H9 (cell line): ENCODE measurements around the gene LEKR1. TPM values are rescaled to one million over a fixed set of nuclear protein-coding genes. Genes with fewer than 3 reads are reported as not detected.

Experiments used
- DNase-seq: peaks from one replicate; pipeline ENCODE4 v3.0.0-alpha.2; 2017
- H2AFZ ChIP-seq: one replicate; pipeline ENCODE4 v1.6.1; 2013; ENCODE audit warnings: mild to moderate bottlenecking, low read length, control low read depth, moderate library complexity
- H2AK5ac ChIP-seq: 2 replicates; pipeline ENCODE4 v1.6.1; 2013; ENCODE audit warnings: low read length, control low read depth, mixed read lengths; ENCODE audit not compliant: insufficient read length
- H2BK120ac ChIP-seq: one replicate; pipeline ENCODE4 v1.6.1; 2013; ENCODE audit warnings: low read depth, mild to moderate bottlenecking, low read length, control low read depth, inconsistent platforms; ENCODE audit not compliant: poor library complexity, severe bottlenecking
- H2BK12ac ChIP-seq: 2 replicates; pipeline ENCODE4 v1.6.1; 2013; ENCODE audit warnings: low read length, control low read depth, mixed read lengths, low read depth; ENCODE audit not compliant: insufficient read length
- H2BK15ac ChIP-seq: 2 replicates; pipeline ENCODE4 v1.6.1; 2013; ENCODE audit warnings: low read depth, low read length, control low read depth
- H2BK20ac ChIP-seq: one replicate; pipeline ENCODE4 v1.6.1; 2013; ENCODE audit warnings: low read depth, mild to moderate bottlenecking, low read length, control low read depth, inconsistent platforms; ENCODE audit not compliant: poor library complexity, severe bottlenecking
- H2BK5ac ChIP-seq: 2 replicates; pipeline ENCODE4 v1.6.1; 2013; ENCODE audit warnings: low read length, control low read depth, mixed read lengths; ENCODE audit not compliant: insufficient read length
- H3K14ac ChIP-seq: 2 replicates; pipeline ENCODE4 v1.6.1; 2013; ENCODE audit warnings: low read length, control low read depth; ENCODE audit not compliant: insufficient read depth
- H3K18ac ChIP-seq: 2 replicates; pipeline ENCODE4 v1.6.1; 2013; ENCODE audit warnings: low read depth, mild to moderate bottlenecking, mixed read lengths, low read length, control low read depth; ENCODE audit not compliant: insufficient read length
- H3K23ac ChIP-seq: 2 replicates; pipeline ENCODE4 v1.6.1; 2013; ENCODE audit warnings: low read length, control low read depth, mixed read lengths, low read depth; ENCODE audit not compliant: insufficient read length
- H3K23me2 ChIP-seq: 2 replicates; pipeline ENCODE4 v1.6.1; 2013; ENCODE audit warnings: low read depth, mild to moderate bottlenecking, mixed read lengths, low read length, control low read depth; ENCODE audit not compliant: insufficient read length, poor library complexity, severe bottlenecking
- H3K27ac ChIP-seq: 2 replicates; pipeline ENCODE4 v1.5.1; 2013; ENCODE audit warnings: low read length, control low read depth, mixed read lengths, low read depth; ENCODE audit not compliant: insufficient read length
- H3K27me3 ChIP-seq: 2 replicates; pipeline ENCODE4 v1.6.1; 2013; ENCODE audit warnings: low read length, control low read depth, inconsistent platforms; ENCODE audit not compliant: insufficient read depth
- H3K4ac ChIP-seq: 2 replicates; pipeline ENCODE4 v1.6.1; 2013; ENCODE audit warnings: low read depth, mild to moderate bottlenecking, control low read depth, inconsistent platforms, low read length, moderate library complexity
- H3K4me1 ChIP-seq: 2 replicates; pipeline ENCODE4 v1.6.1; 2013; ENCODE audit warnings: low read length, control low read depth, inconsistent platforms; ENCODE audit not compliant: insufficient read depth
- H3K4me2 ChIP-seq: 2 replicates; pipeline ENCODE4 v1.6.1; 2013; ENCODE audit warnings: low read length, control low read depth, mixed read lengths; ENCODE audit not compliant: insufficient read length, insufficient read depth
- H3K56ac ChIP-seq: 2 replicates; pipeline ENCODE4 v1.6.1; 2013; ENCODE audit warnings: low read depth, mild to moderate bottlenecking, mixed read lengths, low read length, control low read depth; ENCODE audit not compliant: insufficient read length
- H3K79me1 ChIP-seq: 2 replicates; pipeline ENCODE4 v1.6.1; 2013; ENCODE audit warnings: low read depth, mild to moderate bottlenecking, moderate library complexity, low read length, control low read depth, inconsistent platforms; ENCODE audit not compliant: insufficient read depth, poor library complexity, severe bottlenecking
- H3K79me2 ChIP-seq: 2 replicates; pipeline ENCODE4 v1.6.1; 2013; ENCODE audit warnings: low read length, control low read depth, inconsistent platforms; ENCODE audit not compliant: insufficient read depth
- H3K9ac ChIP-seq: 2 replicates; pipeline ENCODE4 v1.6.1; 2013; ENCODE audit warnings: low read length, control low read depth, mixed read lengths; ENCODE audit not compliant: insufficient read length; ENCODE audit errors: extremely low read depth
- H3K9me3 ChIP-seq: one replicate; pipeline ENCODE4 v1.6.1; 2013; ENCODE audit warnings: low read depth, low read length, inconsistent platforms; ENCODE audit not compliant: control insufficient read depth
- H3T11ph ChIP-seq: one replicate; pipeline ENCODE4 v1.6.1; 2013; ENCODE audit warnings: mild to moderate bottlenecking, low read length, control low read depth, inconsistent platforms
- H4K20me1 ChIP-seq: one replicate; pipeline ENCODE4 v1.6.1; 2013; ENCODE audit not compliant: control insufficient read depth, insufficient read length, insufficient read depth
- H4K5ac ChIP-seq: 2 replicates; pipeline ENCODE4 v1.6.1; 2013; ENCODE audit warnings: low read depth, mild to moderate bottlenecking, mixed read lengths, low read length, control low read depth; ENCODE audit not compliant: insufficient read length
- H4K8ac ChIP-seq: replicated peaks from 2 replicates; pipeline ENCODE4 v1.6.1; 2013; ENCODE audit warnings: low read length, control low read depth, mixed read lengths, low read depth; ENCODE audit not compliant: insufficient read length
- H4K91ac ChIP-seq: 2 replicates; pipeline ENCODE4 v1.6.1; 2013; ENCODE audit warnings: low read depth, mild to moderate bottlenecking, moderate library complexity, mixed read lengths, low read length, control low read depth; ENCODE audit not compliant: insufficient read length
- H3K27ac Mint-ChIP-seq, 3 experiments: 2 replicates in 2 of 3; 3 replicates in 1 of 3; pipeline ENCODE4 v1.8.0; 2020 to 2021; ENCODE audit warnings: mixed read lengths in 3 of 3, mild to moderate bottlenecking in 1 of 3, moderate library complexity in 1 of 3
- H3K27me3 Mint-ChIP-seq: 2 replicates; pipeline ENCODE4 v1.8.0; 2021; ENCODE audit warnings: low read depth, mild to moderate bottlenecking, moderate library complexity, mixed read lengths
- H3K36me3 Mint-ChIP-seq, 3 experiments: 2 replicates in 2 of 3; 3 replicates in 1 of 3; pipeline ENCODE4 v1.8.0; 2020 to 2021; ENCODE audit warnings: low read depth in 3 of 3, mixed read lengths in 3 of 3; ENCODE audit not compliant: insufficient read depth in 1 of 3
- H3K4me1 Mint-ChIP-seq, 2 experiments: 2 replicates each; pipeline ENCODE4 v1.8.0; 2020; ENCODE audit warnings: mixed read lengths in 2 of 2
- H3K4me3 Mint-ChIP-seq, 2 experiments: 2 replicates in 1 of 2; 3 replicates in 1 of 2; pipeline ENCODE4 v1.8.0; 2020 to 2021; ENCODE audit warnings: mild to moderate bottlenecking in 2 of 2, mixed read lengths in 2 of 2, moderate library complexity in 1 of 2
- H3K9me3 Mint-ChIP-seq, 2 experiments: 2 replicates in 1 of 2; 3 replicates in 1 of 2; pipeline ENCODE4 v1.8.0; 2020; ENCODE audit warnings: mild to moderate bottlenecking in 2 of 2, mixed read lengths in 2 of 2, moderate library complexity in 1 of 2
- CTCF ChIP-seq: fragments of 200-600 bp; sonication (generic); conservative IDR thresholded peaks from 3 replicates; pipeline ENCODE4 v1.8.0; 2021; ENCODE audit warnings: antibody characterized with exemption, mild to moderate bottlenecking
- WGBS: extraction: QIAGEN DNeasy Blood & Tissue Kit; methylation state at CpG from one replicate; pipeline ENCODE4 v1.1.7; 2013; ENCODE audit warnings: missing lambda C conversion rate, low lambda C conversion rate, mixed read lengths; ENCODE audit not compliant: insufficient read length; ENCODE audit errors: extremely low coverage; 5-methylcytosine and 5-hydroxymethylcytosine counted together
- total RNA-seq: library from RNA; stranded (reverse); gene quantifications from 2 replicates; pipeline ENCODE4 v1.2.1, GENCODE V29; 2021

Gene LEKR1
- total RNA-seq, 1 experiment from 2014 or later, result not detected

DNA sequence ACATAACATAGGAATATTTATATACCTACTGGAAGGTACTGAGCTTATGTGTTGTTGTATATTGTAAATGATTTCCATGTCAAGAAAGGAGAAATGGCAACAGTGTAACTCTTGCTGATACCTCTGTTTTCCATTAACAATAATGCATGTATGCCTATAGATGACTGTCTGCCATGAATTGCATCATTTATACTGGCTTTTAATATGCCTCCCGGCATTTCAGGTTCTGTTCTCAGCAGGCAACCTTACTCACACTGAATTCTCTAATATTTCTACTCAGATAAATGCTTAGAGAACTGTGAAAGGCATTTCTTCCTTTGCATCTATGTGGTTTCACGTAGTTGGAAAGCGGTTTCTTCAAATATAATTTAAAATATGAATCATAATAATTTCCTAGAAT is 41.8 kb downstream of the LEKR1 start:
- DNase-seq, result no peak
- no peak overlapping the region for H2BK15ac ChIP-seq
- no peaks in the 10 kb centered on the region for H3K27me3 ChIP-seq
- H3K9me3 Mint-ChIP-seq, result peaks cover 6 to 11% of the 10 kb centered on the region in 2 experiments; a peak in 4 of 5 replicates
- no peak overlapping the region for H3K18ac ChIP-seq
- H2BK5ac ChIP-seq, result no peak overlapping the region
- WGBS, result no CpG with 5 or more reads among the region's 3 CpGs
- H3K4me1 Mint-ChIP-seq, result no peaks in the 10 kb centered on the region
- no peaks in the 10 kb centered on the region for H4K20me1 ChIP-seq
- H3K4me2 ChIP-seq, result no peak overlapping the region
- no peak overlapping the region for H4K91ac ChIP-seq
- no peaks in the 10 kb centered on the region; the same call in 1 of the 2 replicates for H3K27me3 Mint-ChIP-seq
- H3T11ph ChIP-seq, result no peak overlapping the region
- H2AFZ ChIP-seq, result no peak overlapping the region
- H3K27ac ChIP-seq, result no peak overlapping the region
- H4K8ac ChIP-seq, result no peak overlapping the region
- no peak overlapping the region for H3K23ac ChIP-seq
- no peak overlapping the region for H3K56ac ChIP-seq
- no peak overlapping the region for H4K5ac ChIP-seq
- no peaks in the 10 kb centered on the region for H3K4me1 ChIP-seq
- H3K9ac ChIP-seq, result no peak overlapping the region
- H2BK20ac ChIP-seq, result no peak overlapping the region
- H3K27ac Mint-ChIP-seq, result no peak overlapping the region
- no peak overlapping the region for H3K14ac ChIP-seq
- no peaks in the 10 kb centered on the region for H3K79me1 ChIP-seq
- H2AK5ac ChIP-seq, result no peak overlapping the region
- no peak overlapping the region for H3K4ac ChIP-seq
- H2BK120ac ChIP-seq, result no peak overlapping the region
- H3K4me3 Mint-ChIP-seq, result no peak overlapping the region
- no peaks in the 10 kb centered on the region for H3K23me2 ChIP-seq
- no peak for TF ChIP-seq CTCF
- no peaks in the 10 kb centered on the region for H3K79me2 ChIP-seq
- H2BK12ac ChIP-seq, result no peak overlapping the region
- H3K9me3 ChIP-seq, result no peaks in the 10 kb centered on the region
- H3K36me3 Mint-ChIP-seq, result no peaks in the 10 kb centered on the region; a peak in 1 of 7 replicates
